Right hindlimb (tissue), 1 donor: ENCODE measurements around the gene LRRK2.
A peak's percentile ranks its signal among the peaks of the same experiment; 100 is the strongest.
"Not testable (repeated sequence)": the region's sequence is repeated elsewhere in the genome, so short reads cannot be mapped to it uniquely, and the experiment has no call there.

Source experiments
- DNase-seq: peaks from one replicate; pipeline ENCODE4 v3.0.0-alpha.2; 2018

The LRRK2 gene

DNA sequence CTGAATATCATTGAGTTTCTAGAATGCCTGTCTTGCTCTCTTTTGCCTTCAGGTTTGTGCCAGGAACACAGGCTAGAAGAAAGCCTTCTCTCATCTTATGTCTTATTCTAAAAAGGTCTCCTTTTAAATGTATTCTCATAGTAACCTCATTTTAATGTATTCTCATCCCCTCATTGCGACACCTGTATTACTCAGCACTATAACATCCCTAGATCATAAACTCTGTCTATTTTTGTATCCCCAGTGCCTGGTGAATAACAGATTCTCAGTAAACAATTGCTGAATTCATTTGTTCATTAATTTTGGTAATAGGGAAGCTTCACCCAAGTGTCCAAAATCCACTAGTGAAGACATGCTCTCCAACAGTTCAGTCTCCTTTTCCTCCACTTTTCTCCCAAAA lies 8.8 kb upstream of the LRRK2 start:
- no peak for DNase-seq

- DNase-seq, result no peak
These were observed 8.1 kb upstream of the LRRK2 start for GRCh38 chr12:40216516-40217288.

DNA sequence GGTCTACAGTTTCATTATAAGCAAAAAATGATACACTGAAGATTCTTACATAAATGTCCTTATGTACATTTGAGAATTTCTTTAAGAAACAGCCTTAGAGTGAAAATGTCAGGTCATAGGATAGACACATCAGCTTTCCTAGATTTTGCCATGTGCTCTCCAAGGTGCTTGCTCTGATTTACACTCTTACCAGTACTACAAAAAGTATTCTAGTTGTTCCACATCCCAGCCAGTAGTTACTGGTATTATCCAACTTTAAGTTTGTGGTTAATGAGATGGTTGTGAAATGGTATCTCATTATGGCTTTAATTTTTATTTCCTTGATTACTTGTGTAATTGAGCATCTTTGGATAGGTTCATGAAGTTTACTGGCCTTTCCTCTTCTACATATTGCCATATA lies 5.0 kb upstream of the LRRK2 start:
- no peak for DNase-seq

- DNase-seq, result no peak
These were observed 2.5 kb upstream of the LRRK2 start for GRCh38 chr12:40222247-40222646.

- no peak for DNase-seq
These were observed 1.2 kb upstream of the LRRK2 start for GRCh38 chr12:40223646-40224045.

- DNase-seq, result peak; percentile 16
These were observed 663 bp downstream of the LRRK2 start for GRCh38 chr12:40225337-40225983.

DNA sequence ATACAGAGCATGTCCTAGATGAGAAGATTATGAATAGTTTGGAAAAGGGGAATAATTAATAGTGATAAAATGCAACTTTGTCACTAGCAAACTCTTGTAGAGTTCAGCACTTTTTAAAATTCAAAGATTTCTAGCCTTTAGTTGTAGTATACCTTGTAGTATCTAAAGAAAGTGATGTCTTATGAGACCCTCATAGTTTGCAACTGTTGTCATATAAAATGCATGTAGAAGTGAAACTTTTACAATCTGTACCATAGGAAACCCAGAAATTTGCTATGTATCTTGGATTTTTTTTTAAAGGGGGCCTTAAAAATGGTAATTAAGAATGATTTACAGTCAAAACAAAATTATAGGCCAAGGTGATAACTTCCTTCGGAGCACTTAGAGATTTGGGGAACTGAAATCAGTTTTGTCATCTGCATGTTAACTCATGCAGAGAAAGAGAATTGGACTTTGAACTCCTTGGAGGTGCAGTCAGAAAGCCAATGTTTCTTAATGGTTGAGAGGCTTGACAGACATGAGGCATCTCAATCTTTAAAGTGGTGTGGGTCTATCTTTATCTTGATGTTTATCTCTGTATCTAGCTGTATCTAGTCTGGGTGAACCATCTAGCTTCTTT lies 1.3 kb downstream of the LRRK2 start:
- no peak for DNase-seq

GRCh38 chr12:40226705-40227104 lies 1.9 kb downstream of the LRRK2 start:
- DNase-seq, result peak; percentile 34

- DNase-seq, result no peak
These were observed 2.6 kb downstream of the LRRK2 start for GRCh38 chr12:40227447-40227846.

DNA sequence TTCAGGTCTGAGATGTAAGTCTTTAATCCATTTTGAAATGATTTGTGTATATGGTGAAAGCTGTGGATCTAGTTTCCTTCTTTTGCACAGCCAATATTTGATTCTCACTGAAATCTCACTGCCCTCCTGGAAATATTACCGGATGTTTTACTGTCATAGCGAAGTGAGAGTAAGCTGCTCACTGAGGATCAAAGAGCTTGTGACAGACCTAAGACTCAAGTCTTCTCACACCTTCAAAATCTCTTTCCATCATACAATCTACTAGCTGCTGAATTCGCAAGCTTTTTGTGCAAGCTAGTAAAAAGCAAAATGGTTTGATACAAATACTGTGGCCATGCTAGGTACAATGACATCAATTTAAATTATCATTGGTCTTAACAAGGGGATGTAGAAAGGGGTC lies 3.9 kb downstream of the LRRK2 start:
- DNase-seq, result no peak

DNA sequence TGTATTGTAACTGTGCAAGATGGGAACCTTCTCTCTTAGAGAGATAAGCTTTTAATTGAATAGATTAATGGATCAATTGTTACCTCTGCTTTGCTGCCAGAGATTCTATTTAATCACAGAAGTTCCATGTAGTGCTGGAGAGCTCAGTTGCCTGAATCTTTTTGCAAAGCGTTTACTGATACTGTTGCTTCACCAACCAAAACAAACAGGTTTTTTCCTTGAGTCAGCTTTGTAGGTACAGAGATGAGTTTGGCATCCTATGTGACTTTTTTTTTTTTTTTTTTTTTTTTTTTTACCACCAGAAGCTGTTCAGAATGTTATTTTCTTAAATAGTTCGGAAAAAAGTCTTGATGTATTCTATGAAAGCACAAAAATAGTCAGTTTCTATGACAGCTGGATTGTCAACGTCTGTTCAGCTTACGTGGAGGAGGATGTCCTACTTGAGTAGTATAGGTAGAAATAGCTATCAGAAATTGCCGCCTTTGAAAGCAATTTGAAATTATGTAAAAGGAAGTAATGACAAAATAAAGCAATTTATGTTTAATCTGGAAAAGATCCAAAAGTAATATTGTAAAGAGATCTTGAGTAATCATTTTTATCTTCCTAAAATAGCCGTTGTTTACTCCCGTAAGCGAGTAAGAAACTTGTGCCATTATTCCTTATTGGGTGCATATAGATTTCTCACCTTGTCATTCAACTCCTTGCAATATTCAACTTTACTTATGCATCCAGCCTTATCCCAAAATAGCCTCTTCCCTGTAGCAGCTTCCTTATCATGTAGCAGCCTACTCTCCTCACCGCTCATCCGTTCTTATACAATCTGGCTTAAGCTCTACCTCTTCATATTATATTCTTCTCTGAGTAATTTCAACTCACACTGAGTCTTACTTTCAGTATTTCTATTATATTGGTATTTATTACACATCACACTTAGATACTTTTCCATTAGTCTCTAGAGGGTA lies 5.2 kb downstream of the LRRK2 start:
- no peak for DNase-seq

DNA sequence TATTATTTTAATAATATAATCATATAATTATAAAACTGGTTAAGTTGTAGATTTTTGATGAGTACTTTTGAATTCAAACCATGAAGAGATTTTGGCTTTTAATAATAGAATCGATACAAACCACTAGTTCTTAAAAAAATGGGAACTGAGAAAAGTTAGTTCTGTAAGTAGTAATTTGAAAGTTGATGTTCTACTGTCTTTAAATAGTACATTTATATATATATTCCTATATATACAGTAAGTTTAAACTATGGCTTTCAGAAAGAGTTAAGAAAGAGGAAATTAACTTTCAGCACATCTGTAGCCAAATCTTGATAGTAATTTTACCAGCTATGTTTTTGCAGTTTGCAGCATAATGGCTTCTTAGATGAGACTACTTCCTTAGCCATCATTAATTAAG lies 7.8 kb downstream of the LRRK2 start:
- no peak for DNase-seq

DNA sequence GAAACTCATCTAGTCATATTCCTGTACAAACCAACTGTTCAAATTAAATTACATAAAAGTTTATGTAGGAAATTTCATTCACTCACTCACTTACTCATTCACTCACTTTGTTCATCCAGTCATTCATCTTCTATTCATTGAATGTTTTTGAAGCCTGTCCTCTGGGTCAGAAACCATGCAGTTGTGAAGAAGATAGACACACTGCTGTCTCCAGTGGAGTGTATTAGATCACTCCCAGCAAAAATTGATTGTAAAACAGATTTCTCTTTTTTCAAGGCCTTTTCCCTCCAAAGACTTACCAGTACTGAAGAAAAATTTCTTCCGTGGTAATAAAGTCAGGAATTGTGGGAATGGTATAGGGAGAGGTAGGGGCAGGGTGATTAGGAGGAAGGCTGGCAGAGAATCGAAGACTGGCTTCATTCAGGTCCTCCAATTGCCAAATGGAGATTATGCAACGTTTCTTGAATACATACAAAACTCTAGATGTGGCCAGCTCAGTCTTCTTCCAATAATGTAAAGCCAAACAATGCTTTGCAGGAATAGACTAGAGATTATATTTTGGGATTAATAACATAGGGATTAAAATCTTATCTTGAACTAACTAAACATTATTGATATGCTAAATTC lies 9.1 kb downstream of the LRRK2 start:
- no peak for DNase-seq

DNA sequence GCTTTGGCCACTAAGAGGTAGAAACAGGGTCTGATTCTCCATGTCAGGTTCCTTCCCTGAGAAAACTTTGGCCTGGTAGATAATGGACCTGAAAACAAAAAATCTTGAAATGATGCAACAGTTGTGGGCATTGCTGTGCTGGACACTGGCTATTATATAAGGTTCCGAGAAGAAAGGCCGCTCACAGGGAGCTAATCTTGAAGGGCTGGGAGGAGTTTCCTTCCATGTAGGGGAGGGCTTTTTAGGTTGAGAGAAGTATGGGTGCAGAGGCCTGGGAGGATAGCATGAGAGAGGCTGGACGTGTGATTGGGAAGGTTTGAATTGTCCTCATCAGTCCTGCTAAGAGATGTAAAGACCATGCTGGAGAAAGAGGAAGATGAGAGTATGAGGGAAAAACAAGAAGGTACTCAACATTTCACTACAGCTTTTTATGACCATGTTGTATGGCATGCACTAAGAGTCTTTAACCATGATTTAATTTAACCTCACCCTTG lies 11.6 kb downstream of the LRRK2 start:
- no peak for DNase-seq

- no peak for DNase-seq
These were observed 13.6 kb downstream of the LRRK2 start for GRCh38 chr12:40238266-40238902.

GRCh38 chr12:40238979-40239378 lies 14.2 kb downstream of the LRRK2 start:
- no peak for DNase-seq

- DNase-seq, result no peak
These were observed 16.0 kb downstream of the LRRK2 start for GRCh38 chr12:40240779-40241178.

DNA sequence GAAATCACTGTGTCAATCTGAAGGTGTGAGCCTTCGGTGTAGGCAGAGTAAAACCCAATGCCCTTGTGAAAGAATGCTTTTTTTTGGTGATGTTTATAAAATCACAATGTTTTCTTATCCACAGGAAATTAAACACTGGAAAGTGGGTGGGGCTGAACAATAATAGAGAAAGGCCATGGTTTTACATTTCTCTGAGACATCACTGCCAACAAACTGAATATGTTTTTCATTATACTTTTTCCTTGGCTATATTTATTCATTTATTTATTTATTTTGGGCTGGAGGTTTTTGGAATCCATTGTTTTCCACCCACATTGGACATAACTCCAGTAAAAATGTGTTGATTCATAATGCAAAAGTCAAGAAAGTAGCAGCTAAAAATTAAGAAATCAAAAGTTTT lies 16.9 kb downstream of the LRRK2 start:
- DNase-seq, result no peak

DNA sequence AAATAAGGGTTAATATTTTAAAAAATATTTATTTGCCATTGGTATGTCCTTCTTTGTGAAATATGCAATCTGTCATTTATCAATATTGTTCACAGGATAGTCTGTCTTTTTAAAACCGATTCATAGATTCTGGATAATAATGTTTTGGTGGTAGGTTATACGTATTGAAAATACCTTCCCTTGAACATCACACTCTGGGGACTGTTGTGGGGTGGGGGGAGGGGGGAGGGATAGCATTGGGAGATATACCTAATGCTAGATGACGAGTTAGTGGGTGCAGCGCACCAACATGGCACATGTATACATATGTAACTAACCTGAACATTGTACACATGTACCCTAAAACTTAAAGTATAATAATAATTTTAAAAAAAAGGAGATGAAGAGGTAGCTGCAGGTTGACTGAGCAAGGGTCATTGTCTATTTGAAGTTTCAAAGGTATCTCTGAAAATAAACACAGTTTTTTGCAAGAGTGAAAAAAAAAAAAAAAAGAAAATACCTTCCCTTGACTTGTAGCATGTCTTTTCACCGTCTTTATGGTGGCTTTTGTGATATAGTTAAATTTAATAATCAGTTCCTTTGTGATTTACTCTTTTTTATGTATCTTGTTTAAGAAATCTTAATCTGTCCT lies 19.8 kb downstream of the LRRK2 start:
- not testable (repeated sequence) for DNase-seq

- no peak for DNase-seq
These were observed 23.2 kb downstream of the LRRK2 start for GRCh38 chr12:40248034-40248433.

GRCh38 chr12:40248585-40249297 lies 23.9 kb downstream of the LRRK2 start:
- DNase-seq, result no peak
